Measurements from ENCODE around the gene SLC6A3.
A peak's percentile ranks its signal among the peaks of the same experiment; 100 is the strongest.

The SLC6A3 gene

DNA sequence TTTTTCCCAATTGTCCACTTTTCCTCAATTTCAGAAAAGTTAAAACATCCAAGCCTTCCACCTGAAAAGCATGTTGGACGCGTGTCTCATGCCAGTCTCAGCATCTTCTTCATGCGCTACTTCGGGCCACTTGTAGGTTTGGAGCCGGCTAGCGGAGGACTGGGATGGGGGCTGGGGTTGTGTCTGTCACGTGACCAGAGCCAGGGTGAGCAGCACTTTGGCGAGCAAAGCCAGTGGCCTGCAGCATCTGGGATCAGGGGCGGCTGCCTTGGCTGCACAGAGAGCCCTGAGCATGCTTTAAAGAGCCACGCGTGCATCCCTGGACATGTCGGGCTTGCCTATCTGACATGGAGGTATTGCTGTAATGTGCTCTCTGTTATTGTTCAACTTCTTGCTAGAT lies 41.2 kb downstream of the SLC6A3 start:
- DNase-seq, result no peak

DNA sequence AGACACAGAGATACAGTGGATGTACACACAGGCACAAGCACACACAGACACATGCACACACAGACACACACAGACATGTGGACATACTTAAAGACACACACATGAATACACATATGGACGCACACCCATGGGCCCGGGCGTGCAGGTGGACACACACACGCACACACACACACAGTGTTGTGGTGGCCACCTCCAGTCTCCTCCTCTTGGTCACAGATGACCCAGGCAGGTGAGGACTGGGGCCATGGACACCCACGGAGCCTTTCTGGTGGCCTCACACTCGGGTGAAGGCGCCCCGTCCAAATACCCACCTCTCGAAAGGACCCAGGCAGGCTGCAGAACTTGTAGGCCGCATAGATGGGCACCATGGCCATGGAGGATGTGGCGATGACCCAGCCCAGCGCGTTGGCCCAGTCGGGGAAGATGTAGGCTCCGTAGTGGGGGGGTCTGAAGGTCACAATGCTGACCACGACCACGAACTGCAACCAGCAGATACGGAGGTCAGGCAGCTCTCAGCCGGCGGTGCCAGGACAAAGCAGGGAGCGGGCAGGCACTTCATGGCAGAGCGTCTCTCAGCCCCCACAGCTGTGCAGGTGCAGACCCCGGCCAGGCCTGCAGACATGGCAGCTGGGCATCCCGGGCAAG lies 42.5 kb downstream of the SLC6A3 start:
- no peak for DNase-seq

DNA sequence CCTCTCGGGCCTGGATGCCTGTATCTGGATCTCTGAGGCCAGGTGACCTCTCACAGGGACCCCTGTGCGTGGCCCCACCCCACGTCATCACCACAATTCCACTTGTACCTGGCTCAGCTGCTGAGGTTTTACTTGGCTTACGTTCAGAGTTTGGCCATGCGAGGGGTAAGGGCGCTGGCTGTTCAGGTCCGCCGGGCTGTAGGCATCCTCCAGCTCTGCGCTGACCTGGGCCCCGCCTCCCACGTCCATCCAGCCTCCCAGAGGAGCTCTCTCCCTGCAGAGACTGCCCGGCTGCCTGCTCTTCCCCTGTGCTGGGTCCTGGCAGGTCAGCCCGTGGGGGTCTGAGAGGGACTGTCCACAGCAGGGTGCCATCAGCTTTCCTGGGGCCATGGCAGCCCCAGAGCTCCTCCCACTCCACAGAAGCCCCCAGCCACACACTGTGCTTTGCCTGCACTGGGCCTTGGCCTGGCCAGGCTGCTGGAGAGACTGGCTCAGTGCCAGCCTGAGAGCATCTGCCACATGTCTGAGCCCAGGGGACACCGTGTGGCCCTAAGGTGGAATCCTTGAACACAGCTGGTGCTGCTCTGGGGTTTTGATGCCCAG lies 43.6 kb downstream of the SLC6A3 start:
- DNase-seq, result no peak

DNA sequence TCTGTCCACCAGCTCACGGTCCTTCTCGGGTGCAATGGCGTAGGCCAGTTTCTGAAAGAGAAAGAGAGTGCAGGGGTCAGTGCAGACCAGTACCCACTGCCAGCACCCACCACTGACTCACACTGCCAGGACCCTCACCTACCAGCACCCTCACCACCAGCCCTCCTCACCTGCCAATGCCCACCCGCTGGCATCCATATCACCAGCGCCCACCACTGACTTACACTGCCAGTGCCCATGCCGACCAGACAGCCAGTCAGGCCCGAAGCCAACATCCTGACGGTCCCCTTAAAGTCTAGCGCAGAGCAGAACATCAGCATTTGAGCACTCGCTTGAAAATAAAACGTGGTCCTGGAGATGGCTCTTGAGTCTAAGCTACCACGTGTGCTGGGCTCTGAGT lies 44.3 kb downstream of the SLC6A3 start:
- no peak for DNase-seq

DNA sequence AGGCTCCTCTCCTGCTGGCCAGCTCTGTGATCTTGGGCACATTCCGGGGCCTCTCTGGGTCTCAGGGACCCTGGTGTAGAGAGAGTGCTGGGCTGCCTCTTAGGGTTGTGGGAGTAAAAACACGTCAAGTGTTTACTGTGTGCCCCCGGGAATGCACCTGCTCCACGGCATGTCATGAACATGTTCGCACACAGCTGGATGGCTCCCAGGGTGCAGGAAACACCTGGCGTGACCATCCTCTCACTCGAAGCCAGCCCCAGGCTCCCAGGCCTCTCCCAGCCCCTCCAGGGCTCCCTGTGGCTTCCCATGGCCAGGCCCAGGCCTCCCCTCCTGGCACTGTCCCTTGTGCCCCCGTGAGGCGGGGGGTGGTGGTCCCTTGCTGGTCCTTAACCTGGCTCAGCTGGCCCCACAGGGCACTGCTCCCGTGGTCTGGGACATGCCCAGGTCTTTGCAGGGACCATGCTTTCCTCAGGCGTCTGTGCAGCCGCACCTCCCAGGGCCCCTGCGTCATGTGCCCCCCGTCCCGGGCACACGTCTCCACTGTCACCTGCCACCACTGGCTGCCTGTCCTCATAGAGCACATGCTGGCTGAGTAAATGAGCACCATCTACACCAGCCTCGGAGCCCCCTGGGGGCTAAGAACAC lies 44.9 kb downstream of the SLC6A3 start:
- DNase-seq, result no peak

DNA sequence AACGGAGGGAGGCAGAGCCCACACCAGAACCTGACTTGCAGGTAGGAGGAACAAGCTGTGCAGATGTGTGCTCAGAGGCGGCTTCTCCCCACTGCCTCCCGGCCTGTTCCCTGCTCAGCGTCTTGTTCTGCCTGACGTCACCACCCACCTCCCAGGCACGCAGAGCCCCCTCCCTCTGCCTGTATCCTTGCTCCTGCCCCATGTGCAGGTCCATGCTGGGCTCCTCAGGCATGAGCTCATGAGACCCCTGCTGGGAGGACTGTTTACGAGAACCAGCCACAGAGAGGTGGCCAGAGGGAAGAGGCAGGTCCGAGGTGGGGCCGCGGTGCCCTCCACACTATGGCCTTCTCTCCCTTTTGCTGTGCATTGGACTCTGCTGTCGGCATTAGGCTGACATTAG lies 45.5 kb downstream of the SLC6A3 start:
- DNase-seq, result no peak

DNA sequence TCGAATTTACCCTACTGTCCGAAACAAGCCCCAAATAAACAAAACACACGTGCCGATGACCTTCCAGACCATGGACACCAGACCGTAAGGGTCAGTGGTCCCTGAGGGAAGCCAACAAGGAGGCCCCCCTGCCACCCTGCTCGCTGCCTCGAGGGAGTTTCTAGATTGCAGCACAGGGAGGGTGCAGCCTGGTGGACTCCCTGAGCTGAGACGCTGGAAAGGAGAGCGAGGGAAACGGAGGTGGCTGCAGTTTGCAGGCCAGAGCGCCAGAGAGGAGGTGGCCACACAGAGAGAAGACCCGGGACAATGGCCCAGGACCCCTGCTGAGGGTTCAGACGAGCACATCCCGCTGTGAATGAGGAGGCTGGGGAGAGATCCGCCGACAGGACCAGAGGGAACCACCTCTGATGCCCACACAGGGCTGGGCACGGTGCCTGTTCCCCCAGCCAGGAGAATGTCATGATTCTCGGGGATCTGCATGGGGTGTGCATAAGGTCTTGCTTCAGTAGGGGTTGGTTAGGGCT lies 48.9 kb downstream of the SLC6A3 start:
- no peak for DNase-seq

DNA sequence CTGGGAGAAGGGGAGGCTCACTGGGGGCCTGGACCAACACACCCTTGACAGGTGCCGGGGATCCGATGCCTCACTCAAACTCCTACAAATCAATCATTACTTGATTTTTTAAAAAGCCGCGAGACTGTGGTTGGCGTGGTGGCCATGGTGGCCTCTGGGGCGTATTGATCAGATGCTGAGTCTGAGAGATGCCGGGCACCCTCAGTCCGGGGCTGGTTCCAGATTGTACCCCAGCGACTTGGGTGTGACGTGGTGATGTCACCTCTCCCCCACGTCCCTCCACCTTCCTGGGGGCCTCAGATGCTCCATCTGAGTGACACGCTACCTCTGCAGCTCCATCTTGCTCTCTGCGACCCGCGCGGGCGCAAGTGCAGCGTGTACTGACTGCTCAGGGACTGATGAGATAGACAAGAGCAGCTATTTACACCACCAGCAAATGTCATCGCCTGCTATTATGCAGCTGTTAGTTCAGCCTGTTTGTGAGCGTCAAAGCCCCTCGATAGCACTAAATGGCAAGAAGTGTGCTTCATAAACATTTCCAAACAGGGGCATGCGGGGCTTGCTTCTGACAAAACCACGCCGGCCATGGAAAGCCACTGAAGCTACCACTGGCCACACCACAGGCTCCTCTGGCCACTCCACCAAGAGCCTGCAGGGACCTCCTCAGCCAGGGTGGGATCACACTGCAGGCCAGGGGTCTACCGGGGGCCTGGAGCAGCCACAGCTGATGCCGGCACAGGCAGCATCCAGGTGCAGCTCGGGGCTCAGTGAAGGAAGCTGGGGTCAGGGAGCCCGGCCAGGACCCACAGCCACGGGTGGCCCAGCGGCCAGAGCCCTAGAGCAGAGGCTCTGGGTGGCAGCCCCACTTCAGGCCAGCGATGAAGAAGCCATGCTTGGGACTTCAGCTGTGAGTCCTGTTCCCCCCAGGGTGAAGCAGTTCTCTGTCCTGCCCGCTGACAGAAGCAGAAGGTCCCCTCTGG lies 50.1 kb downstream of the SLC6A3 start:
- DNase-seq, result no peak

DNA sequence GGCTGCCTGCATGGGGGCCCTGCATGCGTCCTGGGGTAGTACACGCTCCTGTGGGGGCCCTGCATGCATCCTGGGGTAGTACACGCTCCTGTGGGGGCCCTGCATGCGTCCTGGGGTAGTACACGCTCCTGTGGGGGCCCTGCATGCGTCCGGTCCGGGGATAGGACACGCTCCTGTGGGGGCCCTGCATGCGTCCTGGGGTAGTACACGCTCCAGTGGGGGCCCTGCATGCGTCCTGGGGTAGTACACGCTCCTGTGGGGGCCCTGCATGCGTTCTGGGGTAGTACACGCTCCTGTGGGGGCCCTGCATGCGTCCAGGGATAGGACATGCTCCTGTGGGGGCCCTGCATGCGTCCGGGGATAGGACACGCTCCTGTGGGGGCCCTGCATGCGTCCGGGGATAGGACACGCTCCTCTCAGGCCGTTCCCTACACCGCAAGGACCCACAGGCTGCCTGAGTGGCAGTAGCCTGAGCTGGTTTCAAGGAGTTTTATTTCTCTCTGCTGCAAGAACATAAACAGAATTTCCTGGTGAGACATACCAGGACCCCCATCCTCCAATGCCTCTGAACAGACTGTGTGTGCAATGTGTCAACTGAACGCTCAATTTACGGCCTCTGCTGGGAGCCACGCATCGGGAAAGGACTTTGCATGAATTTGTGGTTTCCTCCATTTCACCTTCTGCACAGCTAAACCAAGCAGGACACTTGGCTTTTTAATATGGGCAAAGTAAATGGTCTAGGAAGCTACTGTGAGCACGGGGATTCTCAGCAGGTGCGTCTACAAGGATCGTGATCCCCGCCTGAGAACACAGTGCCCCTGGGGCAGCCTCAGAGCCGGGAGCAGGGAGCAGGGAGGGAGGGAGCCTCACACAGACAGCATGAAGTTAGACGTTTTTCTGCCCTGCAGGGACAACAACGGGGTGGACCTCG lies 51.4 kb downstream of the SLC6A3 start:
- no peak for DNase-seq

DNA sequence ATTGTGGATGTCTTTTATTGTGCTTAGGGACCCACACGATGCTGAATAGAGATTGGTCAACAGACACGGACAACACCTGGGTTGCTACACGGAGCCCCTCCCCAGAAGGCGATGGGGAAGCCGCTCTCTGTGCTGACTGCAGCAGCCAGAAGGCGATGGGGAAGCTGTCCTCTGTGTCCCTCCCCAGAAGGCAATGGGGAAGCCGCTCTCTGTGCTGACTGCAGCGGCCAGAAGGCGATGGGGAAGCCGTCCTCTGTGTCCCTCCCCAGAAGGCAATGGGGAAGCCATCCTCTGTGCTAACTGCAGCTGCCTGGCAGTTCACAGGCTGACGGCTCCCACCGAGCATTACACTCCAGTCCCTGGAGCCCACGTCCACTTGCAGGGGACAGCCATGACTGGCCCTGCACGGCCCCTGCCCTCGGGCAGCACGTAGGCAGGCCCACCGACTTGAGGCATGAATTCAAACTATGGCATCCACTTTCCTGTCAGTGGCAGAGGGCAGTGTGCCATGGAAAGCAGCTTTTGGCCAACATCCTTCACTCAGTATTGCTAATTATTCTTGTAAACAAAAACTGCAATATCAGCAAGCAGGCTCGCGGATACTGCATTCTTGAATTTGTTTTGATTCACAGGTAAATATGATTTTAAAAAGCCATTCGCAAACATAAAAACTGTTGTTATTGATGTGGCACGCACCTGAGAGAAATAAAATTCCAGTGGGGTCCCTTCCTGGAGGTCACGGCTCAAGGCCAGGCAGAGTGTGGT lies 52.3 kb downstream of the SLC6A3 start:
- DNase-seq, result peak in 1 of 2 donors; percentile 22

DNA sequence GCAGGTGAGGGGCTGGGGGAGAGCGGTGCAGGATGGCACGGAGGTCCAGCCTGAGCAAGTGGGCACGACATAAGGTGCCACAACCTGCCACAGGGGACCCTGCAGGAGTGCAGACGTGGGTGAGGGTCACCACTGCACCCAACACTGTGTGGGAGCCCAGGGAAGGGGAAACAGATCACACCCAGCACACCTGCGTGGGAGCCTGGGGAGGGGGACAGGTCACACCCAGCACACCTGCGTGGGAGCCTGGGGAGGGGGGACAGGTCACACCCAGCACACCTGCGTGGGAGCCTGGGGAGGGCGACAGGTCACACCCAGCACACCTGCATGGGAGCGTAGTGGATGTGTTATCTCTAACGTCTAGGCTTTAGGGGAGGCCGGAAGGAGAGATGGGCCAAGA lies 53.0 kb downstream of the SLC6A3 start:
- DNase-seq, result no peak

DNA sequence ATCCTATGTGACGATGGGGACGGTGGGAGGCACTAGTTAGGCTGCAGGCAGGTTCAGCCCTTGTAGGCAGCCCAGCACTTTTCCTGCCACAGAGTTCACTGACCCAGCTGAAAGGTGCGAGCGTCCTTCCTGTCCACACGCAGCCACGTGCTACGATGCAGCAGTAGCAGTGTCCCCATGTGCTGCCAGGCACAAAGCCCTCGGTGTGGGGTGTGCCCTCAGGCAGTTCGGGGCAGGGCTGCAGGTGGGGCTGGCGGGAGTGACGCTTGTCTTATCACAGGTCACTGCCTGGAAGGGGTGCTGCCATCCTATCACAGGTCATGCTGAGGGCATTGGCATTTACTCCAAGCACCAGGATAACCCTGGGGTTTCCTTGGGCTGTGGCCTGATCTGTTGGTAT lies 53.5 kb downstream of the SLC6A3 start:
- DNase-seq, result no peak

DNA sequence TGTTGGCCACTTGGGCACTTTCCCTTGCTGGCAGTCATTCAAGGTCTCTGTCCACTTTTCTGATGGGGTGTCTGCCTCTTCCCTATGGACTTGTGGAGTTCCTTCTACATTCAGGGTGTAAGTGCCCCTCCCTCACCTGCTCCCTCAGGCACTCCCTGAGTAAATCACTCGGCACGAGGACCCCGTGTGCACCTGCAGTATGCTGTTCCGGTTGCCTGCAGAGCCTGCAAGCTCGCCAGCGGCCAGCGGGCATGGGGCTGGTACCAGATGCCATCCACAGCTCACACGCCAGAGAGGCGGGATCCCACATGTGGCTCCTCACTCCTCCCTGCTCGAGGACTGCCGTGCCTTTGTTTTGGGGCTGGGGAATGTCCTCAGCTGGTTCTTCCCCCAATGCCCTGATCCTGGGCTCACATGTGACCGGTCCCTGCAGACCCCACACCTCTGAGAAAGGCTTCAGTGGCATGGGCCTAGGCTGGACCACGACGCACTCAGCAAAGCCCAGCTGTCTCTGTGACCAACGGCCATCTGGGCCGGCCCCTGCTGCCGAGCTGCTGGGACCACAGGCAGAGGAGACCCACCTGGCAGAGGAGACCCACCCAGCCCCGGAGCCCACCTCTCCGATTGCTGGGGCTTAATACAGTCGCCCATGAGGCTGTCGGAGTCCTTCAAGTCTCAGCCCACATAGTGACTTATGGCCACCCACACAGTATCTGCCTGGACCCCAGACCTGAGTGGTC lies 54.2 kb downstream of the SLC6A3 start:
- DNase-seq, result no peak

DNA sequence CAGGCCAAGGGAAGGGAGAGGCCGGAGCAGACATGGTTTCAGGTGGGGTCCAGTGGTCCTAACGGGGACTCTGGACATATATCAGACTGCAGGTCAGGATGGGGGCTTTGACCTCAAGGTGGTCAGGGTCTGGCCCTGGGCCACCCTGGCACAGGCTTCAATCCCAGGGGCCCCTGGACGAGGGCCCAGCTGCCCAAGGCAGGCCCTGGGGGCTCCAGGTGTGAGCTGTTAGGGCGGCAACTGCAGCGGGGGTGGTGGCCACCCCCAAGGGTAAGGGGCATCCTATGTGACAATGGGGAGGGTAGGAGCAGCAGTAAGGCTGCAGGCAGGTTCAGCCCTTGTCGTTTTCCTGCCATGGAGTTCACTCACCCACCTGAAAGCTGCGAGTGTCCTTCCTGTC lies 54.9 kb downstream of the SLC6A3 start:
- DNase-seq, result no peak

DNA sequence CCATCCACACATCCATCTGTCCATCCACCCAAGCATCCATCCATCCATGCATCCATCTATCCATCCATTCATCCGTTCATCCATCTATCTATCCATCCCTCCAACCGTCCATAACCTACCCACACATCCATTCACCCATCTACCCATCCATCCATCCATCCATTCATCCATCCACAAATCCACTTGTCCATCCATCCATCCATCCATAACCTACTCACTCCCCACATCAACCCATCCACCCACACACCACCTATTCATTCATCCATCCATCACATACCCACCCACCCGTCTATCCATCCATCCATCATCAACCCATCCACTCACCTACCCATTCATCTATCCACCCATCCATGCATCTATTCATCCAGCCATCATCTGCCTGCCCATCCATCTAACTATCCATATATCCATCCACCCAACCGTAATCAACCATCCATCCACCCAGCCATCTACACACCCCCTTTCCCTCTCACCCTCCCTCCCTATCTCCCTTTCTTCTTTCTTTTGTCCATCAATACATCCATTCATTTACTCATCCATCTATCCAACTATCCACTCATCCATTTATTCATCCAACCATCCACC lies 56.8 kb downstream of the SLC6A3 start:
- DNase-seq, result no peak

DNA sequence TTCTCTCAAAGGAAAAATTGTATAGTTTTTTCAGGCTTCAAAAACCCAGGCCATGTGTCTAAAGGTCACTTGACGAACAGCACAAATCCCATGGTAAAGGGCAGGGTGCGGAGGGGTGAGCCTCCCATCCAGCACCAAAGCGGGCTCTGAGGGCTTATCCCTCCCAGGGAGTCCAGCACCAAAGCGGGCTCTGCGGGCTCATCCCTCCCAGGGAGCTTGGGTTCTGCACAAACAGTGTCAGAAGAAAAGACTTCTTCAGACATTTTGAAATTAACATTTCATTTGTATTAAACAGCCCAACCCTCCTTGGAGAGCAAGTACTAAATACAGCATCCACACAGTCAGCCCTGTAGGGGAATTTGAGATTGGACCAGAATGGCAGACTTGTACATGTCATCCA lies 57.4 kb downstream of the SLC6A3 start:
- DNase-seq, result no peak

DNA sequence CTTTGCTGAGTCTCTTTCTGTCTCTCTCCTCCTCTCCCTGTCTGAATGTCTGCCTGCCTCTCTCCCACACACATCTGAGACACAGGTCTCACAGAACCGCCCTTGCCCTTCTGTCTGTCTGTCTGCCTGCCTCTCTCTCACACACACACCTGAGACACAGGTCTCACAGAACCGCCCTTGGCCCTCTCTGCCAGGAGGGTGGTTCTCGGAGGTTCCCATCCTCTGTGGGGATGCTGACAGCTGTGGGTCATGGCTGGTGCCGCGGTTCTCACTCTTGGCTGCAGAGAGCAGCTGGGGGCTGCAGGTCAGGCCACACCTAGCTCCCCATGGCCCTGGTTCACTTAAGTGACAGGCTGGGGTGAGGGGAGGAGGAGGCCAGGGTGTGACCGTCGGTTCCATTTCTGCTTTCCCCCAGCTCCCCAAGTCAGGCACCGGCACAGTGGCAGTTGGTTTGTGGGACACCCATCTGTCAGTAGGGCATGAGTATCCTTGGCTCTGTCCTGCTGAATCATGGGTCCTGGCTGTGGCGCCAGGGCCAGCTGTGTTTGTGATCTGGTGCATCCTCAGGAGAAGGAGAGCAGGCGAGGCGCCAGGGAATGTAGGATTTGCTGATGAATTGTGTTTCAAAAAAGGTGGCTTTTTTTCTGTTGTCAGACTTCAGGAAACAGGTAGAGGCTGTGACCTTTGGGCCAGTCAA lies 58.0 kb downstream of the SLC6A3 start:
- DNase-seq, result no peak

DNA sequence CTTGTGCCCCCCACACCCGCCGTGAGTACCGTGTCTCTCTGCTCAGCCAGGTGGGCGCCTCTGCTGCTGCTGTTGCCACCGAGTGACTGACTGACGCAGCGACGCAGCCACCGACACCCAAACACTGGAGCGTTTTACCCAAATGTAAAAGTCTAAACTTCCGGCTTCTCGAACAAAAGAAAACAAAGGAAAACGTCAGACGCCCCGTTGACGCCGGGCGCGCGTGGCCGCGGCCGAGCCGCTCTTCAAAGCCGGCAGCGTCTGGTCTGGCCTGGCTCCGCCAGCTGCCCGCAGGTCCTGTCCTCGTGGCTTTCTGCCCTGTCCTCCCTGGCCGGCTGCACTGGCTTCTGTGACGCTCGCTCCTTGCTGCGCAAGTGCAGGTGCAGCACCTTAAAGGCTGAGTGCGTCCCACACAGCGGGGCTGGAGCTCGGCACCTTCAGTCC lies 58.9 kb downstream of the SLC6A3 start:
- peak; percentile 73 to 80 for DNase-seq
